HepG2 (cell line): Measurements from ENCODE around the gene LAMB3.

ENCODE experiments used
- POLR2A ChIP-seq, 2 experiments: IDR thresholded peaks; 2 replicates each; pipeline ENCODE4 v1.6.1; 2011; ENCODE audit warnings: low read depth in 2 of 2, low read length in 2 of 2, mild to moderate bottlenecking in 1 of 2, moderate library complexity in 1 of 2; ENCODE audit not compliant: insufficient read depth in 1 of 2
- POLR2AphosphoS5 ChIP-seq: IDR thresholded peaks from 2 replicates; pipeline ENCODE4 v1.6.1; 2012; ENCODE audit warnings: low read depth, low read length
- RERE ChIP-seq: IDR thresholded peaks from 2 replicates; pipeline ENCODE4 v1.6.1; 2016; ENCODE audit warnings: low read depth, missing genetic modification reagents, missing compliant biosample characterization
- TCF7L2 ChIP-seq: IDR thresholded peaks from 2 replicates; pipeline ENCODE4 v1.6.1; 2011; ENCODE audit warnings: mild to moderate bottlenecking, low read depth, low read length, moderate library complexity
- YY1 ChIP-seq: IDR thresholded peaks from 2 replicates; pipeline ENCODE4 v1.6.1; 2011; ENCODE audit warnings: low read length, low read depth, moderate library complexity, mild to moderate bottlenecking; ENCODE audit not compliant: insufficient read depth, insufficient replicate concordance
- ZNF101 ChIP-seq: sonication (generic); formaldehyde crosslinking; IDR thresholded peaks from 2 replicates; pipeline ENCODE4 v1.4.0; 2020; ENCODE audit warnings: mild to moderate bottlenecking, low read depth, missing genetic modification reagents, borderline replicate concordance
- TF ChIP-seq, protein P1 (sequence below): sonication (generic); formaldehyde crosslinking; IDR thresholded peaks from 2 replicates; pipeline ENCODE4 v1.8.1; 2022; ENCODE audit warnings: low read depth, mild to moderate bottlenecking, missing genetic modification reagents

GRCh38 chr1:209655411-209656231 lies 3.4 kb upstream of the LAMB3 start:
- TF ChIP-seq ZNF101 (no peak), RERE (CRISPR knock-in tag) (no peak), YY1 (no peak), TCF7L2 (no peak), POLR2AphosphoS5 (no peak), POLR2A (IDR thresholded peaks at IDR 0.05; ENCODE audit: insufficient read depth in 1 of 2, low read depth in 2 of 2, low read length in 2 of 2) (no peak)
- TF ChIP-seq, protein P1, sequence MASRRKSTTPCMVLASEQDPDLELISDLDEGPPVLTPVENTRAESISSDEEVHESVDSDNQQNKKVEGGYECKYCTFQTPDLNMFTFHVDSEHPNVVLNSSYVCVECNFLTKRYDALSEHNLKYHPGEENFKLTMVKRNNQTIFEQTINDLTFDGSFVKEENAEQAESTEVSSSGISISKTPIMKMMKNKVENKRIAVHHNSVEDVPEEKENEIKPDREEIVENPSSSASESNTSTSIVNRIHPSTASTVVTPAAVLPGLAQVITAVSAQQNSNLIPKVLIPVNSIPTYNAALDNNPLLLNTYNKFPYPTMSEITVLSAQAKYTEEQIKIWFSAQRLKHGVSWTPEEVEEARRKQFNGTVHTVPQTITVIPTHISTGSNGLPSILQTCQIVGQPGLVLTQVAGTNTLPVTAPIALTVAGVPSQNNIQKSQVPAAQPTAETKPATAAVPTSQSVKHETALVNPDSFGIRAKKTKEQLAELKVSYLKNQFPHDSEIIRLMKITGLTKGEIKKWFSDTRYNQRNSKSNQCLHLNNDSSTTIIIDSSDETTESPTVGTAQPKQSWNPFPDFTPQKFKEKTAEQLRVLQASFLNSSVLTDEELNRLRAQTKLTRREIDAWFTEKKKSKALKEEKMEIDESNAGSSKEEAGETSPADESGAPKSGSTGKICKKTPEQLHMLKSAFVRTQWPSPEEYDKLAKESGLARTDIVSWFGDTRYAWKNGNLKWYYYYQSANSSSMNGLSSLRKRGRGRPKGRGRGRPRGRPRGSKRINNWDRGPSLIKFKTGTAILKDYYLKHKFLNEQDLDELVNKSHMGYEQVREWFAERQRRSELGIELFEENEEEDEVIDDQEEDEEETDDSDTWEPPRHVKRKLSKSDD (CRISPR knock-in tag) = no peak
